Upper lobe of left lung (tissue), 6 donors: ENCODE data around the gene PPP2R2C. TPM values are rescaled to one million over a fixed set of nuclear protein-coding genes. Genes with fewer than 3 reads are reported as not detected.

ENCODE experiments used
- ATAC-seq, 2 donors: fragments of 200-7000 bp; cut with Tn5 transposase; one replicate each; pipeline ENCODE4 v1.9.1; 2022; ENCODE audit warnings: mild to moderate bottlenecking in 2 of 2, moderate library complexity in 2 of 2; ENCODE audit not compliant: low FRiP score in 2 of 2
- DNase-seq, 2 donors: peaks; one replicate each; pipeline ENCODE4 v3.0.0-alpha.2; 2019 to 2020
- H3K27ac ChIP-seq, 4 donors: fragments of 200-600 bp; sonication (generic); one replicate each; pipeline ENCODE4 v1.5.1; 2016 to 2019
- H3K27me3 ChIP-seq, 4 donors: fragments of 200-600 bp; sonication (generic); one replicate each; pipeline ENCODE4 v1.5.1; 2017 to 2019
- H3K36me3 ChIP-seq, 4 donors: fragments of 200-600 bp; sonication (generic); one replicate each; pipeline ENCODE4 v1.5.1; 2016 to 2019
- H3K4me1 ChIP-seq, 4 donors: fragments of 200-600 bp; sonication (generic); one replicate each; pipeline ENCODE4 v1.5.1; 2018 to 2019
- H3K4me3 ChIP-seq, 4 donors: fragments of 200-600 bp; sonication (generic); one replicate each; pipeline ENCODE4 v1.5.1; 2017 to 2019; ENCODE audit warnings: mild to moderate bottlenecking in 2 of 4, moderate library complexity in 1 of 4
- H3K9me3 ChIP-seq, 4 donors: fragments of 200-600 bp; sonication (generic); one replicate each; pipeline ENCODE4 v1.5.1; 2018 to 2019
- EP300 ChIP-seq, 4 donors: sonication (generic); formaldehyde crosslinking; IDR thresholded peaks; one replicate each; pipeline ENCODE4 v1.5.1; 2017; ENCODE audit warnings: antibody characterized with exemption in 4 of 4, control low read depth in 2 of 4
- POLR2A ChIP-seq, 4 donors: fragments of 450-650 bp; IDR thresholded peaks; one replicate each; pipeline ENCODE4 v1.5.1; 2016 to 2017; ENCODE audit warnings: antibody characterized with exemption in 4 of 4, mild to moderate bottlenecking in 2 of 4
- POLR2AphosphoS5 ChIP-seq, 2 donors: sonication (generic); formaldehyde crosslinking; IDR thresholded peaks; one replicate each; pipeline ENCODE4 v1.5.1; 2017; ENCODE audit warnings: antibody characterized with exemption in 2 of 2
- WGBS, 2 donors: methylation state at CpG; one replicate each; pipeline ENCODE4 v1.1.5; 2017 to 2018; 5-methylcytosine and 5-hydroxymethylcytosine counted together
- total RNA-seq, 6 donors: library from RNA; depleted of rRNA in 4 of 6; stranded (reverse); fragments of >200 nt in 4 of 6; gene quantifications; one replicate each; pipeline versions ENCODE4 v1.1.0 to v1.2.1, GENCODE V29; 2016 to 2021
- TF ChIP-seq, protein P1 (sequence below), 6 experiments: fragments of 450-650 bp in 4 of 6; fragments of 200-600 bp in 2 of 6; sonication (generic) in 2 of 6; IDR thresholded peaks; one replicate each; pipeline ENCODE4 v1.5.1; 2016 to 2019; ENCODE audit warnings: antibody characterized with exemption in 6 of 6
- donor health status: DM: no; HTN: no; CAD: no; lungs with moderate emphysema.
- donor health status: DM: no; HTN: yes; CAD: no; lungs with severe emphysema.

The PPP2R2C gene
- total RNA-seq, 6 donors from 2014 or later: 0.09 to 0.17 TPM; not detected in 4

DNA sequence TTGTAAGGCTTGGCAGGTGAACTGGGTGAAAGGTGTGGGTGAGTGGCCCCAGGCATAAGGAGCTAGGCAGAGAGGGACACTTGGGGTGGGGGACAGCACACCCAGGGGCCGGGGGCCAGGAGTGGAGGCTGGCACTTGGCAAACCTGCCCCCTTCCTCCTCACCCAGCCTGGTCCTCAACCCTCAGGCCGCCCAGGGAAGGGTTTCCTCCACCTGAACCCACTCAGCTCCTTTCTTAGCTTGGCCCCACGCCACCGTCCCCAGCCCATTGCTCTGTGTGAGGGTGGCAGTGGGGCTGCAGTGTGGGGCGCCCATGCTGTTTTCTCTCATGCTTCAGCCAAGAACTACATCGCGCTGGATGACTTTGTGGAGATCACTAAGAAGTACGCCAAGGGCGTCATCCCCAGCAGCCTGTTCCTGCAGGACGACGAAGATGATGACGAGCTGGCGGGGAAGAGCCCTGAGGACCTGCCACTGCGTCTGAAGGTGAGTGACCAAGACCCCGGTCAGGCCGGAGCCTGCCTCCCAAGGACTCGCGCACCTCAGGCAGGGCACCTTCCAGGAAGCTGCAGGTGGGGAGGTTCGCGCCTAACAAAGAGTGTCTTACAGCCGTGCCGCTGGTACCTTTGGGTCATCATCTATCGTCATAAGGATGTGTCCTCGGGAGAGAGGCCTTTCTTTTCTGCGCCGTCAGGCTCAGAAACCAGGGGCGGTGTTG, 177.6 kb downstream of the PPP2R2C start:
- Histone ChIP-seq H3K4me1 (no peaks in the 10 kb centered on the region), H3K27me3 (no peaks in the 10 kb centered on the region), H3K27ac (no peak overlapping the region), H3K4me3 (no peak overlapping the region), H3K9me3 (no peaks in the 10 kb centered on the region), H3K36me3 (peaks cover 0 to 93% (median 58%) of the 10 kb centered on the region in 4 donors)
- 96 to 98% methylated on average over 25 to 27 of the region's 27 CpGs for WGBS, 2 donors
- no peak for TF ChIP-seq EP300 (IDR thresholded peaks at IDR 0.05)
- TF ChIP-seq POLR2A (IDR thresholded peaks at IDR 0.05): no peak
- no peak for DNase-seq
- ATAC-seq: no peak

DNA sequence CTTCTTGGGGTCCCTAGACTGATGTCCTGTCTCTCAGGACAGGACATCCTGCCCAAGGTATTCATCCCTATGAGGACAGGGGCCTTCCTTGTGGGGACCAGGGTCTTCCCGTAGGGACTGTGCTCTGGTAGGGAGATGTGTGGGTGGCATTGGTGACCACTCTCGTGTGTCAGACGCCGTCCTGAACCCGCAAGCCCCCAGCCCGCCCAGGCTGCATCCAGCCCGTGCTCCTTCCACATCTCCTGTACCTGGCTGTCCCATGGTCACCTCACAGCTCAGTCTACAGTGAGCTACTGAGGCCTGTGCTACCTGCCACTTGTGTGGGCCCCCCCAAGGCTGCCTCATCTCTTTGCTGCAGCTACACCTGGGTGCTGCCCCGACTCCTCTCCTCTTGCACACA, 178.8 kb downstream of the PPP2R2C start:
- DNase-seq: no peak
- Histone ChIP-seq H3K4me3 (no peak overlapping the region), H3K27me3 (no peaks in the 10 kb centered on the region), H3K4me1 (no peaks in the 10 kb centered on the region), H3K9me3 (no peaks in the 10 kb centered on the region), H3K27ac (no peak overlapping the region), H3K36me3 (peaks cover 0 to 99% (median 65%) of the 10 kb centered on the region in 4 donors)
- TF ChIP-seq, protein P1, sequence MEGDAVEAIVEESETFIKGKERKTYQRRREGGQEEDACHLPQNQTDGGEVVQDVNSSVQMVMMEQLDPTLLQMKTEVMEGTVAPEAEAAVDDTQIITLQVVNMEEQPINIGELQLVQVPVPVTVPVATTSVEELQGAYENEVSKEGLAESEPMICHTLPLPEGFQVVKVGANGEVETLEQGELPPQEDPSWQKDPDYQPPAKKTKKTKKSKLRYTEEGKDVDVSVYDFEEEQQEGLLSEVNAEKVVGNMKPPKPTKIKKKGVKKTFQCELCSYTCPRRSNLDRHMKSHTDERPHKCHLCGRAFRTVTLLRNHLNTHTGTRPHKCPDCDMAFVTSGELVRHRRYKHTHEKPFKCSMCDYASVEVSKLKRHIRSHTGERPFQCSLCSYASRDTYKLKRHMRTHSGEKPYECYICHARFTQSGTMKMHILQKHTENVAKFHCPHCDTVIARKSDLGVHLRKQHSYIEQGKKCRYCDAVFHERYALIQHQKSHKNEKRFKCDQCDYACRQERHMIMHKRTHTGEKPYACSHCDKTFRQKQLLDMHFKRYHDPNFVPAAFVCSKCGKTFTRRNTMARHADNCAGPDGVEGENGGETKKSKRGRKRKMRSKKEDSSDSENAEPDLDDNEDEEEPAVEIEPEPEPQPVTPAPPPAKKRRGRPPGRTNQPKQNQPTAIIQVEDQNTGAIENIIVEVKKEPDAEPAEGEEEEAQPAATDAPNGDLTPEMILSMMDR (IDR thresholded peaks at IDR 0.05): no peak
- no peak for TF ChIP-seq EP300 (IDR thresholded peaks at IDR 0.05)
- TF ChIP-seq POLR2AphosphoS5 (IDR thresholded peaks at IDR 0.05): no peak
- TF ChIP-seq POLR2A (IDR thresholded peaks at IDR 0.05): no peak
- no peak for ATAC-seq
- 86 to 90% methylated on average over 8 of the region's 8 CpGs for WGBS, 2 donors

DNA sequence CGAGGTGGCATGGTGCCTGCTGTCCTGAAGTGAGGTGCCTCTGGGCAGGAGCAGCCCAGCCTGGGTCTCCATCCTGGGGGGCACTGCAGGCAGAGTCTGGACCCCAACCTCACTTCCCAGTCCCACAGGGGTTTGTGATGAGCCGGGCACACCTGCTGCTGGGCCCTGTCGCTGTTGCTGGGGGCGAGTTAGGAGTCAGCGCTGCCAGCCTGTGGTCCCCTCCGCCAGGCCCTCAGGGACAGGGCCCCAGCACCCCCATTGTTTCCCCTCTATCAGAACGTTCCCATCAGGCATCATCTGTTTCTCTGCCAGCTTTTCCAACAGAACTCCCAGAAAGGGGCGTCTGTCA, 179.3 kb downstream of the PPP2R2C start:
- DNase-seq (no peak), ATAC-seq (no peak)
- TF ChIP-seq EP300 (IDR thresholded peaks at IDR 0.05) (no peak), POLR2AphosphoS5 (IDR thresholded peaks at IDR 0.05) (no peak)
- TF ChIP-seq, protein P1 (IDR thresholded peaks at IDR 0.05): no peak
- no peaks in the 10 kb centered on the region for H3K9me3 ChIP-seq
- H3K27me3 ChIP-seq: no peaks in the 10 kb centered on the region
- no peak overlapping the region for H3K27ac ChIP-seq
- no peak overlapping the region for H3K4me3 ChIP-seq
- H3K4me1 ChIP-seq: no peaks in the 10 kb centered on the region
- 96 to 97% methylated on average over 4 to 5 of the region's 8 CpGs for WGBS, 2 donors
- peaks cover 0 to 99% (median 67%) of the 10 kb centered on the region in 4 donors for H3K36me3 ChIP-seq

DNA sequence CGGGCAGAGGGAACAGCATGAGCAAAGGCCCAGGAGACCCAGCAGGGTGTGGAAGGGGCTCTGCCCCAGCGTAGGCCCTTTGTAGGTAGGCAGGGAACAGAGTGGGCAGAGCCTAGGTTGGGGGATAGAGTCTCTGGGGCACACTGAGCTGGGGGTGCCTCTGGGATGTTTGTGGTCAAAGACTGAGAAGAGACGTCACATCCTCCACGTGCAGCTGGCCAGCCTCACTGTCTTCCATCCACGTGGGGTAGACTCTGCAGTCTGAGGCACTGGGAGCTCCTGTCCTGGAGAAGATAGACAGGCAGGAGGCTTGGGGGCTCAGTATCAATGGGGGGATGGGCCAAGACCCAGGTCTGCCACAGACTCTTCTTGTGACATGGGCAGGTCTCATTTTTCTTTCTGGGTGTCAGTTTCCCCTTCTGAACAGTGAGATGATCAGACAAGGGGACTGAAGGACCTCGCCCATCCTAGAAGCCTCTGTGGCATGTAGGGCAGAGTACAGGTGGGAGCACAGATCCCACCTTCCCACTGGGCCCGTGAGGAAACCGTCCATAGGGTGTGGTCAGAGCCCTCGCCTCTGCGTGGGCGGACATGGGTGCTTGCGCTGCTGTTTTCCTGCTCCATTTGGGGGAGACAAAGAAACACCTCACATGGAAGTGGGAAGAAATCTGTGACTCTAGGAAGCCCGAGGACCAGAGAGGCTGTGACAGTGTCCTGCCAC, 179.9 kb downstream of the PPP2R2C start:
- DNase-seq (no peak), ATAC-seq (no peak)
- H3K4me3 ChIP-seq: no peak overlapping the region
- no peak for TF ChIP-seq EP300 (IDR thresholded peaks at IDR 0.05)
- TF ChIP-seq POLR2A (IDR thresholded peaks at IDR 0.05): no peak
- no peak for TF ChIP-seq POLR2AphosphoS5 (IDR thresholded peaks at IDR 0.05)
- TF ChIP-seq, protein P1 (IDR thresholded peaks at IDR 0.05): no peak
- H3K9me3 ChIP-seq: no peaks in the 10 kb centered on the region
- no peaks in the 10 kb centered on the region for H3K4me1 ChIP-seq
- 77 to 94% methylated on average over 8 to 10 of the region's 13 CpGs for WGBS, 2 donors
- H3K27me3 ChIP-seq: no peaks in the 10 kb centered on the region
- H3K36me3 ChIP-seq: peaks cover 0 to 99% (median 70%) of the 10 kb centered on the region in 4 donors
- no peak overlapping the region for H3K27ac ChIP-seq

DNA sequence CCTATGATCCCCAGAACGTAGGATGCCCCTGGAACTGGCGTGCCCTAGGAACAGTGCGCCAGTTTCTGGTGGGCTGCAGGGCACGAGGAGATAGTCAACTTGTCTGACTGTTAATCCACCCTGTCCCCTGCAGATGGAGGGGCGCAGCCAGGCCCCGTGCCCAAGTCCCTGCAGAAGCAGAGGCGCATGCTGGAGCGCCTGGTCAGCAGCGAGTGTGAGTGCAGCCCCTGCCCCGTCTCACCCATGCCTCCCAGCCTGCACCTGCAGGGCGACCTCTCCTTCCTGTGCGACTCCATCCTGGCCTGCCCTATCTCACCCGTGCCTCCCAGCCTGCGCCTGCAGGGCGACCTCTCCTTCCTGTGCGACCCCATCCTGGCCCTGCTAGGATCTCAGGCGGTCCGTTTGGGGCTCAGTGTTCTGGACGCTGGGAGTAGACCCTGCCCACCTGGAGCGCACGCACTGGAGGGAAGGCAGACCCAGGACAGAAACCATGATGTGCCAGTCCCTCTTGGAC, 180.6 kb downstream of the PPP2R2C start:
- peaks cover 0 to 99% (median 76%) of the 10 kb centered on the region in 4 donors for H3K36me3 ChIP-seq
- no peak for DNase-seq
- H3K4me3 ChIP-seq: no peak overlapping the region
- ATAC-seq: peak in 1 of 2 donors; percentile 2
- H3K4me1 ChIP-seq: no peaks in the 10 kb centered on the region
- TF ChIP-seq POLR2AphosphoS5 (IDR thresholded peaks at IDR 0.05) (no peak), POLR2A (IDR thresholded peaks at IDR 0.05) (no peak), EP300 (IDR thresholded peaks at IDR 0.05) (no peak)
- TF ChIP-seq, protein P1 (IDR thresholded peaks at IDR 0.05): no peak
- H3K9me3 ChIP-seq: no peaks in the 10 kb centered on the region
- H3K27me3 ChIP-seq: no peaks in the 10 kb centered on the region
- 77 to 84% methylated on average over 13 to 21 of the region's 21 CpGs for WGBS, 2 donors
- H3K27ac ChIP-seq: no peak overlapping the region
